ENCODE data around the gene PEX16. TPM values are rescaled to one million over a fixed set of nuclear protein-coding genes. Genes with fewer than 3 reads are reported as not detected.

PEX16 gene
- total RNA-seq, 2 experiments from 2014 or later = 41.0 to 43.9 TPM

- TF ChIP-seq CTCF (conservative IDR thresholded peaks at IDR 0.05; ENCODE audit: low read length) = no peak
- no peak for TF ChIP-seq EZH2phosphoT487 (IDR thresholded peaks at IDR 0.05; ENCODE audit: borderline replicate concordance, low read depth, low read length)
- no TSS peak for BruUV-seq (replicated peaks)
- H3K9me3 ChIP-seq (ENCODE audit: low read length) = no peaks in the 10 kb centered on the region
- POLR2A ChIA-PET = no interaction called here
- H3K79me2 ChIP-seq (ENCODE audit: insufficient read depth, low read depth, low read length) = no peaks in the 10 kb centered on the region
- no peak overlapping the region for H2AFZ ChIP-seq (ENCODE audit: low read length)
- H3K36me3 ChIP-seq (ENCODE audit: insufficient read depth, low read length) = no peaks in the 10 kb centered on the region
- H3K27ac ChIP-seq (ENCODE audit: low read depth, low read length, poor library complexity, severe bottlenecking) = no peak overlapping the region
- H3K9me2 ChIP-seq (ENCODE audit: insufficient read depth, low read length) = no peaks in the 10 kb centered on the region
- CTCF ChIA-PET (ENCODE audit: unreplicated experiment) = no interaction called here
- DNase-seq (ENCODE audit: low spot score) = no peak
- intact Hi-C loops (cut with micrococcal nuclease; ENCODE audit: unreplicated experiment) = no loop called here
- no peaks in the 10 kb centered on the region for H3K4me1 ChIP-seq (ENCODE audit: insufficient read depth, low read length, poor library complexity, severe bottlenecking)
- no peaks in the 10 kb centered on the region for H4K20me1 ChIP-seq (ENCODE audit: insufficient read depth, low read length)
- no peak overlapping the region for H3K4me3 ChIP-seq (ENCODE audit: low read depth, low read length, poor library complexity, severe bottlenecking)
- H3K4me2 ChIP-seq (ENCODE audit: low read length) = no peak overlapping the region
Observed at GRCh38 chr11:45886816-45887520, 30.7 kb downstream of the PEX16 start.

GRCh38 chr11:45885921-45886721 is 31.6 kb downstream of the PEX16 start:
- Histone ChIP-seq H4K20me1 (ENCODE audit: insufficient read depth, low read length) (no peaks in the 10 kb centered on the region), H3K4me2 (ENCODE audit: low read length) (peak overlapping the region; percentile 56), H3K9me2 (ENCODE audit: insufficient read depth, low read length) (no peaks in the 10 kb centered on the region), H3K79me2 (ENCODE audit: insufficient read depth, low read depth, low read length) (no peaks in the 10 kb centered on the region), H3K36me3 (ENCODE audit: insufficient read depth, low read length) (no peaks in the 10 kb centered on the region), H3K4me1 (ENCODE audit: insufficient read depth, low read length, poor library complexity, severe bottlenecking) (no peaks in the 10 kb centered on the region), H3K4me3 (ENCODE audit: low read depth, low read length, poor library complexity, severe bottlenecking) (peak overlapping the region; percentile 41), H2AFZ (ENCODE audit: low read length) (no peak overlapping the region), H3K27ac (ENCODE audit: low read depth, low read length, poor library complexity, severe bottlenecking) (no peak overlapping the region), H3K9me3 (ENCODE audit: low read length) (no peaks in the 10 kb centered on the region)
- ChIA-PET CTCF (ENCODE audit: unreplicated experiment) (no interaction called here), POLR2A (no interaction called here)
- intact Hi-C loops (cut with micrococcal nuclease; ENCODE audit: unreplicated experiment) = no loop called here
- DNase-seq (ENCODE audit: low spot score) = no peak
- TF ChIP-seq CTCF (conservative IDR thresholded peaks at IDR 0.05; ENCODE audit: low read length) (no peak), EZH2phosphoT487 (IDR thresholded peaks at IDR 0.05; ENCODE audit: borderline replicate concordance, low read depth, low read length) (no peak)
- BruUV-seq (replicated peaks) = no TSS peak

Measured in OCI-LY7 (cell line).